Measurements from ENCODE around the gene MTMR3. TPM values are rescaled to one million over a fixed set of nuclear protein-coding genes. Genes with fewer than 3 reads are reported as not detected.
"Not testable (repeated sequence)": the region's sequence is repeated elsewhere in the genome, so short reads cannot be mapped to it uniquely, and the experiment has no call there.

Gene MTMR3
- total and polyA plus RNA-seq, 4 donors: 13.6 to 86.0 (median 41.3) TPM

GRCh38 chr22:30061094-30061493 lies 178.1 kb downstream of the MTMR3 start:
- not testable (repeated sequence) for H3K36me3 ChIP-seq (ENCODE audit: control insufficient read depth in 4 of 4, insufficient read depth in 4 of 4, low read length in 4 of 4); ATAC-seq (ENCODE audit: insufficient read depth, low FRiP score); H3K27me3 ChIP-seq (ENCODE audit: control insufficient read depth in 3 of 3, insufficient read depth in 3 of 3, low read length in 2 of 3); DNase-seq; H3K9ac ChIP-seq (ENCODE audit: insufficient read depth in 1 of 2, low read length in 2 of 2); H3K4me3 ChIP-seq; H3K9me3 ChIP-seq (ENCODE audit: control insufficient read depth in 4 of 4, insufficient read depth in 3 of 4, low read length in 3 of 4); H3K27ac ChIP-seq (ENCODE audit: low read depth in 1 of 2, low read length in 1 of 2); H3K4me1 ChIP-seq (ENCODE audit: control insufficient read depth in 5 of 5, insufficient read depth in 5 of 5, low read length in 5 of 5)
- WGBS, 2 donors: 97 to 98% methylated on average over 6 of the region's 6 CpGs

GRCh38 chr22:30062259-30062658 lies 179.3 kb downstream of the MTMR3 start:
- no peak for TF ChIP-seq CTCF (IDR thresholded peaks at IDR 0.05; ENCODE audit: control extremely low read depth, extremely low read depth)
- peaks cover 0 to 3% (median 0%) of the 10 kb centered on the region in 4 donors for H3K9me3 ChIP-seq (ENCODE audit: control insufficient read depth in 4 of 4, insufficient read depth in 3 of 4, low read length in 3 of 4)
- WGBS, 2 donors: 72 to 81% methylated on average over 3 of the region's 3 CpGs
- H3K27ac ChIP-seq (ENCODE audit: low read depth in 1 of 2, low read length in 1 of 2): no peak overlapping the region
- no peaks in the 10 kb centered on the region for H3K36me3 ChIP-seq (ENCODE audit: control insufficient read depth in 4 of 4, insufficient read depth in 4 of 4, low read length in 4 of 4)
- DNase-seq (no peak), ATAC-seq (ENCODE audit: insufficient read depth, low FRiP score) (no peak)
- H3K9ac ChIP-seq (ENCODE audit: insufficient read depth in 1 of 2, low read length in 2 of 2): no peak overlapping the region
- no peak overlapping the region for H3K4me3 ChIP-seq
- H3K4me1 ChIP-seq (ENCODE audit: control insufficient read depth in 5 of 5, insufficient read depth in 5 of 5, low read length in 5 of 5): no peaks in the 10 kb centered on the region
- no peaks in the 10 kb centered on the region for H3K27me3 ChIP-seq (ENCODE audit: control insufficient read depth in 3 of 3, insufficient read depth in 3 of 3, low read length in 2 of 3)

GRCh38 chr22:30062950-30063349 lies 180.0 kb downstream of the MTMR3 start:
- 88 to 95% methylated on average over 1 of the region's 1 CpG for WGBS, 2 donors
- H3K4me1 ChIP-seq (ENCODE audit: control insufficient read depth in 5 of 5, insufficient read depth in 5 of 5, low read length in 5 of 5): no peaks in the 10 kb centered on the region
- no peak overlapping the region for H3K4me3 ChIP-seq
- no peaks in the 10 kb centered on the region for H3K27me3 ChIP-seq (ENCODE audit: control insufficient read depth in 3 of 3, insufficient read depth in 3 of 3, low read length in 2 of 3)
- no peak overlapping the region for H3K9ac ChIP-seq (ENCODE audit: insufficient read depth in 1 of 2, low read length in 2 of 2)
- no peak overlapping the region for H3K27ac ChIP-seq (ENCODE audit: low read depth in 1 of 2, low read length in 1 of 2)
- H3K9me3 ChIP-seq (ENCODE audit: control insufficient read depth in 4 of 4, insufficient read depth in 3 of 4, low read length in 3 of 4): peaks cover 0 to 3% (median 0%) of the 10 kb centered on the region in 4 donors
- DNase-seq (no peak), ATAC-seq (ENCODE audit: insufficient read depth, low FRiP score) (no peak)
- TF ChIP-seq CTCF (IDR thresholded peaks at IDR 0.05; ENCODE audit: control extremely low read depth, extremely low read depth): no peak
- no peaks in the 10 kb centered on the region for H3K36me3 ChIP-seq (ENCODE audit: control insufficient read depth in 4 of 4, insufficient read depth in 4 of 4, low read length in 4 of 4)

- no peak for TF ChIP-seq CTCF (IDR thresholded peaks at IDR 0.05; ENCODE audit: control extremely low read depth, extremely low read depth)
- no peak overlapping the region for H3K9ac ChIP-seq (ENCODE audit: insufficient read depth in 1 of 2, low read length in 2 of 2)
- H3K9me3 ChIP-seq (ENCODE audit: control insufficient read depth in 4 of 4, insufficient read depth in 3 of 4, low read length in 3 of 4): peaks cover 0 to 3% (median 0%) of the 10 kb centered on the region in 4 donors
- no peak for DNase-seq
- no peaks in the 10 kb centered on the region for H3K4me1 ChIP-seq (ENCODE audit: control insufficient read depth in 5 of 5, insufficient read depth in 5 of 5, low read length in 5 of 5)
- no peaks in the 10 kb centered on the region for H3K27me3 ChIP-seq (ENCODE audit: control insufficient read depth in 3 of 3, insufficient read depth in 3 of 3, low read length in 2 of 3)
- no peak for ATAC-seq (ENCODE audit: insufficient read depth, low FRiP score)
- no peak overlapping the region for H3K27ac ChIP-seq (ENCODE audit: low read depth in 1 of 2, low read length in 1 of 2)
- no peaks in the 10 kb centered on the region for H3K36me3 ChIP-seq (ENCODE audit: control insufficient read depth in 4 of 4, insufficient read depth in 4 of 4, low read length in 4 of 4)
- H3K4me3 ChIP-seq: no peak overlapping the region
Measured at GRCh38 chr22:30064172-30064571, 181.2 kb downstream of the MTMR3 start.
